Activated naive CD8-positive, alpha-beta T cell treated with anti-CD3 and anti-CD28 coated beads for 36 hours (primary cell): ENCODE data around the gene UNC79. TPM values are rescaled to one million over a fixed set of nuclear protein-coding genes. Genes with fewer than 3 reads are reported as not detected.

ENCODE experiments used
- total RNA-seq, 2 experiments: library from RNA; stranded (reverse); gene quantifications; one replicate each; pipeline ENCODE4 v1.2.3, GENCODE V29; 2021

The UNC79 gene
- total RNA-seq, 2 experiments from 2014 or later = 0.04 TPM; not detected in 1

Other genes starting within 250 kb of the UNC79 start
- gene MOAP1, start 246.0 kb upstream of the UNC79 start, total RNA-seq = 10 to 100 TPM; 16.6 to 16.7 TPM
- 10 to 100 TPM; 14.3 to 14.5 TPM for gene LYSET, start 245.6 kb upstream of the UNC79 start, total RNA-seq
- 10 to 100 TPM; 20.3 to 21.3 TPM for gene GON7, start 223.9 kb upstream of the UNC79 start, total RNA-seq
- gene UBR7, start 223.7 kb upstream of the UNC79 start, total RNA-seq = 10 to 100 TPM; 41.3 to 41.6 TPM
- gene BTBD7, start 97.9 kb upstream of the UNC79 start, total RNA-seq = 10 to 100 TPM; 14.3 to 14.9 TPM
- not detected for gene COX8C, start 83.8 kb upstream of the UNC79 start, total RNA-seq